Measurements from ENCODE around the gene HCN3.

Gene HCN3

DNA sequence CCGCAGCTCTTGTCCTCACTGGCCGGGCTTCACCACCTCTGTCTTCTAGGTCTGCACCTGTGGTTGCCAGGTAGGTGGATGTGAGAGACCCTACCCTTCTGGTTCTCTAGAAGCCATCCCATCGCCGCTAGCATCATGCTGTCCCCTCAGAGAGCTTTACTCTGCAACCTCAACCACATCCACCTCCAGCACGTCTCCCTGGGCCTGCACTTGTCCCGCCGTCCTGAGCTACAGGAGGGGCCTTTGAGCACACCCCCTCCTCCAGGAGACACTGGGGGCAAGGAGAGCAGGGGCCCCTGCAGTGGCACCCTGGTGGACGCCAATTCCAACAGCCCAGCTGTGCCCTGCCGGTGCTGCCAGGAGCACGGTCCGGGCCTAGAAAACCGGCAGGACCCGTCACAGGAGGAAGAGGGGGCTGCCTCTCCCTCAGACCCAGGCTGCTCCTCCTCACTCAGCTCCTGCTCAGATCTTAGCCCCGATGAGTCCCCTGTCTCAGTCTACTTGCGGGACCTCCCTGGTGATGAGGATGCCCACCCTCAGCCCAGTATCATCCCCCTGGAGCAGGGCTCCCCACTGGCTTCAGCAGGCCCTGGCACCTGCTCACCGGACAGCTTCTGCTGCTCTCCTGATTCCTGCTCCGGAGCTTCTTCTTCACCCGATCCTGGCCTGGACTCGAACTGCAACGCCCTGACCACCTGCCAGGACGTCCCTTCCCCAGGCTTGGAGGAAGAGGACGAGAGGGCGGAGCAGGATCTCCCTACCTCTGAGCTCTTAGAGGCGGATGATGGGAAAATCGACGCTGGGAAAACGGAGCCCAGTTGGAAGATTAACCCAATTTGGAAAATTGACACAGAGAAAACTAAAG lies 44.6 kb downstream of the HCN3 start:
- H3K9ac ChIP-seq: peak overlapping the region; percentile 78; the same call in 1 of the 2 replicates
- H4K20me1 ChIP-seq: peaks cover 47% of the 10 kb centered on the region
- no peak overlapping the region for H3K27ac ChIP-seq
- H3K36me3 ChIP-seq: peaks cover 43% of the 10 kb centered on the region
- H3K4me1 ChIP-seq: peaks cover 67% of the 10 kb centered on the region
- peak overlapping the region; percentile 86 for H3K4me3 ChIP-seq
- TF ChIP-seq Cebpa-rat (IDR thresholded peaks at IDR 0.05): no peak
- peak overlapping the region; percentile 94 for H3K4me2 ChIP-seq
- no peaks in the 10 kb centered on the region for H3K27me3 ChIP-seq
- H3K9me3 ChIP-seq: no peaks in the 10 kb centered on the region

DNA sequence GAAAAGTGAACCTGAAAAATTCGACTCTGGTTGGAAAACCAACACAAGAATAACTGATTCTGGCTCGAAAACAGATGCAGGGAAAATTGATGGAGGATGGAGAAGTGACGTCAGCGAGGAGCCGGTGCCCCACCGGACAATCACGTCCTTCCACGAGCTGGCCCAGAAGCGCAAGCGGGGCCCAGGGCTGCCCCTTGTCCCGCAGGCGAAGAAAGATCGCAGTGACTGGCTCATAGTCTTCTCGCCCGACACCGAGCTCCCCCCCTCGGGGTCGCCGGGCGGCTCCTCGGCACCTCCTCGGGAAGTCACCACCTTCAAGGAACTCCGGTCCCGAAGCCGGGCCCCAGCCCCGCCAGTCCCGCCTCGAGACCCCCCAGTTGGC lies 45.3 kb downstream of the HCN3 start:
- H3K36me3 ChIP-seq: peaks cover 43% of the 10 kb centered on the region
- peaks cover 52% of the 10 kb centered on the region for H4K20me1 ChIP-seq
- no peak for TF ChIP-seq Cebpa-rat (IDR thresholded peaks at IDR 0.05)
- H3K27me3 ChIP-seq: no peaks in the 10 kb centered on the region
- no peak overlapping the region for H3K27ac ChIP-seq
- H3K9ac ChIP-seq: peak overlapping the region; percentile 78
- peaks cover 73% of the 10 kb centered on the region for H3K4me1 ChIP-seq
- H3K9me3 ChIP-seq: no peaks in the 10 kb centered on the region
- peak overlapping the region; percentile 94 for H3K4me2 ChIP-seq
- peak overlapping the region; percentile 86 for H3K4me3 ChIP-seq

DNA sequence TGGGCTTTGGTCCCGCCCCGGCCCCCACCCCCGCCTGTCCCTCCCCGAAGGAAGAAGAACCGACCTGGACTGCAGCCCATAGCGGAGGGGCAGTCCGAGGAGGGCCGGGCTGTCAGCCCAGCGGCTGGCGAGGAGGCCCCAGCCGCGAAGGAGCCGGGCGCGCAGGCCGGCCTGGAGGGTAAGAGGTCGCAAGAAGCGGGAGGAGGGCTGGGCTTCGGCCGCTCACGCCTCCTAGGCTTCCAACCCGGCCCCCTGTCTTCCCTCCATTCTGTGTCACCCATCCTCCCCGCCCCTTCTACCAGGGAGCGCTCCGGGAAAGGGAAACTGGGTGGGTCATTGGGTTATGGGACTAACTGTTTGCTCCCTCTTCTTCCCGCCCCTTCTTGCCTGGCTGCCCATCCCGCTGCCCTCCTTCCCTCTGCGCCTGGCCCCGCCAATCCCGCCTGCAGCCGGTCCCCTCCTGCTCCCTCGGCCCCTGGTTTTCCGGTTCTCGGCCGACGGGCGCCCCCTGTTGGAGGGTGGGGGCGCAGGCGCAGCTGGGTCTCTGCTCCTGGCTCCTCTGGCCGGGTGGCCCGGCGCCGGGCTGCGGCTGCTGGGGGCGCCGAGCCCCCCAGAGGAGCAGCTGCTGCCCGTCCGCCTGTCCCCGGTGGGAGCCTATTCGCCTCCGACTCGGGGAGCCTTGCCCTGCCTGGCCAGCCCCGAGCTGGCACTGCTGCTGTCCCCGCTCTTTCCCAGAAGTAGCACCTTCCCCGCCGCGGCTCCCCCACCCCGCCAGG lies 45.9 kb downstream of the HCN3 start:
- Histone ChIP-seq H3K36me3 (peaks cover 43% of the 10 kb centered on the region), H3K4me3 (peak overlapping the region; percentile 86), H3K27me3 (no peaks in the 10 kb centered on the region), H3K9me3 (no peaks in the 10 kb centered on the region), H3K9ac (peak overlapping the region; percentile 78), H4K20me1 (peaks cover 57% of the 10 kb centered on the region), H3K4me2 (peak overlapping the region; percentile 94), H3K4me1 (peaks cover 77% of the 10 kb centered on the region), H3K27ac (0 out of 2 replicates have a peak overlapping the region, but pooled peaks have one; percentile 46)
- no peak for TF ChIP-seq Cebpa-rat (IDR thresholded peaks at IDR 0.05)

DNA sequence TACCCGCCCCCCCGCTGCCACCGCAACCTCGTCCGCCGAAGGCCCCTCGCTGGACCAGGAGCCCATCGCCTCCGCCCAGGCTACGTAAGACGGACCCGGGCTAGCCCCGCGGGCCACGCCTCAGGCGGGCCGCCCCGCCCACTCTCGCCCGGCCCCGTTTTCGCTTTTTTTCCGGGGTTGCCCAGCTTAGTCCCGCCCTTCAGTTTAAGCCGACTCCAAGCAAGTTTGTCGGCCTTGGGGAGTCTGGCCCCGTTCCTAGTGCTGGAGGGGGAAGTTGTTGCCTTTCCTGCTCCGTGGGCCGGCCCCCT lies 46.4 kb downstream of the HCN3 start:
- no peak for TF ChIP-seq Cebpa-rat (IDR thresholded peaks at IDR 0.05)
- Histone ChIP-seq H3K9me3 (no peaks in the 10 kb centered on the region), H3K4me3 (peak overlapping the region; percentile 86), H3K4me1 (peaks cover 71% of the 10 kb centered on the region), H3K36me3 (peaks cover 43% of the 10 kb centered on the region), H4K20me1 (peaks cover 52% of the 10 kb centered on the region), H3K4me2 (peak overlapping the region; percentile 94), H3K27ac (peak overlapping the region; percentile 79), H3K9ac (peak overlapping the region; percentile 78), H3K27me3 (no peaks in the 10 kb centered on the region)

DNA sequence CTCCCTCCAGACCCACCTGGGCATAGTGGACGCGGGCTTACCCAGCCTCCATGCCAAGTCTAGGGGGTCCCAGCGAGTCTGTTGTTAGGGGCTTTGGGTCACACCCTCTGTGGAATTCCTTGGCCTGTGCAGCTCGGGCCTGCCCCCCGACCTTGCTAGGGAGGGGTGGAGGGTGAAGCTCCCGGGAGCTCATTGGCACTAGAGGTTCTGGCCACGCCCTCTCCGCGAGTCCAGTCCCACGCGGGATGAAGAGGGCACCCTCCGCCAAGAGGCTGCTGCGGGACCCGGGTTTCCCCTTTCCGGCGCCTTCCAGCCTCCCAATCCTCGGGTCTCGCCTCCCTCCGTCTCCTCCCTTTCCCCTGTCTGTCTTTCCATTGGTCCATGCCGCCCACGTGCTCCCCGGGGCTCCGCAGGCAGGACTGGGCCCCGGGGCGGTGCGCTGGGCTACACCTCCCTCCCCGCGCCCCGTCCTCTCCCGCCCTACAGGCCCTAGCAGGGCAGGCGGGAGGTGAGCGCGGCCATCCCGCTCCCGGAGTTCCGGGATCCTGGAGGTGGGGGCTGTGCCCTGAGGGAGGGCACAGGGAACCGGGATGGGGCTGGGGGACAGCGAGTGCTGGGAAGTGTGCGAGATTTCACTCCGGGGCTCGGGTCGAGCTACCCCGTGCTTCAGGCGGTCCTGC lies 46.9 kb downstream of the HCN3 start:
- peaks cover 66% of the 10 kb centered on the region for H3K4me1 ChIP-seq
- no peak for TF ChIP-seq Cebpa-rat (IDR thresholded peaks at IDR 0.05)
- peak overlapping the region; percentile 79 for H3K27ac ChIP-seq

DNA sequence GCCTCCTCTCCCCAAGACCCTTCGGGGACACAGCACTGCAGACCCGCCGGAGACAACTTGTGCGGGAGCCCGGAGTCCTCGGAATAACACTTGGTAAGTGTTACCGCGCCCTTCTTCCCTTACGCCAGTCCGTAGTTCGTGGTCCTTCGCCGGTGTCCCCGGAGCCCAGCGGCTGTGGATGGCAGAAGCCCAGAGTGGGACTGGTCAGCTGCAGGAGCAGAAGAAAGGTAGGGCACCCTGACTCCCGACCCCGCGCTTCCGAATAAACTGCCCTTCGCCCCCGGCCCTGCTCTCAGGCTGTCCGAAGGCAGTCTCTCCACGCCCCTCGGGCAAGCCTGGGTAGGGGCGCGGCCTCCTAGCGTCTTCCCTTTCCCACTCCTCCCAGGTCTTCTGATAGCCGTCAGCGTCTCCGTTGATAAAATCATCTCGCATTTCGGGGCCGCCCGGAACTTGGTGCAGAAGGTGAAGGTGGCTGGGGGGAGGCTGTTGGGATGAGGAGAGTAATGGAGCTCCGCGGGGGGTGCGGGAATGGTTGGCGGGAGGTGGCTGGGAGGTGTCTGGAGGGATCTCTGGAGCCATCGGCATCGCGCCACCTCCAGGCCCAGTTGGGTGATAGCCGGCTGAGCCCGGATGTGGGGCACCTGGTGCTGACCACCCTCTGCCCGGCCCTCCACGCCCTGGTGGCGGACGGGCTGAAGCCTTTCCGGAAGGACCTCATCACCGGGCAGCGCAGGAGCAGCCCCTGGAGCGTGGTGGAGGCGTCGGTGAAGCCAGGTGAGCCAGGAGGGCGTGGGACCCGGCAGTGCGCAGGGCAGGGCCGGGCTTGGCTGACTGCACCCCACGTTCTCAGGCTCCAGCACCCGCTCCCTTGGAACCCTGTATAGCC lies 47.7 kb downstream of the HCN3 start:
- Histone ChIP-seq H3K9ac (peak overlapping the region; percentile 78), H3K36me3 (peaks cover 39% of the 10 kb centered on the region), H4K20me1 (peaks cover 50% of the 10 kb centered on the region), H3K27me3 (no peaks in the 10 kb centered on the region), H3K4me1 (peaks cover 59% of the 10 kb centered on the region), H3K9me3 (no peaks in the 10 kb centered on the region), H3K27ac (peak overlapping the region; percentile 79), H3K4me3 (peak overlapping the region; percentile 86), H3K4me2 (peak overlapping the region; percentile 94)
- no peak for TF ChIP-seq Cebpa-rat (IDR thresholded peaks at IDR 0.05)

More for the DNA sequence above, 46.9 kb downstream of the HCN3 start:
- H3K4me2 ChIP-seq: peak overlapping the region; percentile 94
- peaks cover 50% of the 10 kb centered on the region for H4K20me1 ChIP-seq
- peak overlapping the region; percentile 78 for H3K9ac ChIP-seq
- H3K27me3 ChIP-seq: no peaks in the 10 kb centered on the region
- H3K4me3 ChIP-seq: peak overlapping the region; percentile 86
- no peaks in the 10 kb centered on the region for H3K9me3 ChIP-seq
- H3K36me3 ChIP-seq: peaks cover 42% of the 10 kb centered on the region

DNA sequence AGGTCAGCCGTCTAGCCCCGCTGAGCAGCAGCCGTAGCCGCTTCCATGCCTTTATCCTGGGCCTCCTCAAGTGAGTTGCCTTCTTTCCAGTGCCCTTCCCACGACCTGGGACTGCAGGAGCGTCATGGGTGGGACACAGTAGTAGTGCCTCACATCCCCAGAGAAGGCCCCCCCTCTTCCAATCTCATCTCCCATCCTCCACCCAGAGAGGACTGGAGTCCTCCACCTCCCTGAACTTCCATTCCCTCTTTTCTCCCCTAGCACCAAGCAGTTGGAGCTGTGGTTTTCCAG lies 48.3 kb downstream of the HCN3 start:
- TF ChIP-seq Cebpa-rat (IDR thresholded peaks at IDR 0.05): no peak
- H3K9me3 ChIP-seq: no peaks in the 10 kb centered on the region
- no peaks in the 10 kb centered on the region for H3K27me3 ChIP-seq
- H3K4me1 ChIP-seq: peaks cover 53% of the 10 kb centered on the region
- H3K36me3 ChIP-seq: peaks cover 39% of the 10 kb centered on the region
- peaks cover 48% of the 10 kb centered on the region for H4K20me1 ChIP-seq
- peak overlapping the region; percentile 78; the same call in 1 of the 2 replicates for H3K9ac ChIP-seq
- H3K27ac ChIP-seq: no peak overlapping the region
- H3K4me2 ChIP-seq: peak overlapping the region; percentile 94
- H3K4me3 ChIP-seq: peak overlapping the region; percentile 86

DNA sequence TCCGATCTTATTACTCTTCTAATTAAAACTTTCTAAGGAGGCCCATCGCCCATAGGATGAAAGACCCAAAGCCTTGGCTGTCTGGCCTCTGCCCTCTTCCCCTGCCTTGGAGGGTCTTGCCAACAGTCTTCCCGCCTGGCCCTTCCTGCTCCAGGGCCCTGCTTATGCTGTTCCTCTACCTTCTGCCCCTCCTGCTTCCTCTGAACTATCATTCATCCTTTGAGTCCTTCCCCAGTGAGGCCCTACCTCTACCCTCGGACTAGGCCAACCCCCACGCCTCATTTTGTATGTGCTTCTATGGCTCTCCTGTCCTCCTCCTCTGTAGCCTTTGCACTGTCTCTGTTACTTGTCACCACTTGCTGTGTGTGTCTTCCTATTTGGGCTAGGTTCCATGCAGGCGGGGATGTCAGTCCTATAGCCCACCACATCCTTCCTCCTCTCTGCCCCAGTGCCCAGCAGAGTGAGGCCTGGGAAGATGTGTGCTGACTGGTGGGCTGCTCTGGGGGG lies 48.8 kb downstream of the HCN3 start:
- peaks cover 44% of the 10 kb centered on the region for H4K20me1 ChIP-seq
- H3K4me1 ChIP-seq: peaks cover 47% of the 10 kb centered on the region
- no peak for TF ChIP-seq Cebpa-rat (IDR thresholded peaks at IDR 0.05)
- peak overlapping the region; percentile 7 for H3K9ac ChIP-seq
- H3K9me3 ChIP-seq: no peaks in the 10 kb centered on the region
- peaks cover 43% of the 10 kb centered on the region for H3K36me3 ChIP-seq
- peak overlapping the region; percentile 94 for H3K4me2 ChIP-seq
- H3K27me3 ChIP-seq: no peaks in the 10 kb centered on the region
- H3K4me3 ChIP-seq: no peak overlapping the region
- H3K27ac ChIP-seq: no peak overlapping the region

DNA sequence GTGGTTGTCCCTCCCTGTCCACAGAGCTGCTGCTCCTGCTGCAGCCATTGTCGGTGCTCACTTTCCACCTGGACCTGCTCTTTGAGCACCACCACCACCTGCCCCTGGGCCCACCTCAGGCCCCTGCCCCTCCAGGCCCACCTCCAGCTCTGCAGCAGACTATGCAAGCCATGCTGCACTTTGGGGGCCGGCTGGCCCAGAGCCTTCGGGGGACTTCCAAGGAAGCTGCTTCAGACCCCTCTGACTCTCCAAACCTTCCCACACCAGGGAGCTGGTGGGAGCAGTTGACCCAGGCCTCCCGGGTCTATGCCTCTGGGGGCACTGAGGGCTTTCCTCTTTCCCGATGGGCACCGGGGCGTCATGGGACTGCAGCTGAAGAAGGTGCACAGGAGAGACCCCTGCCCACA lies 49.4 kb downstream of the HCN3 start:
- Histone ChIP-seq H3K27ac (peak overlapping the region; percentile 18; the same call in 1 of the 2 replicates), H3K4me2 (peak overlapping the region; percentile 94), H3K4me3 (no peak overlapping the region), H3K9me3 (no peaks in the 10 kb centered on the region), H3K9ac (peak overlapping the region; percentile 7; the same call in 1 of the 2 replicates), H3K4me1 (peaks cover 42% of the 10 kb centered on the region), H3K36me3 (peaks cover 49% of the 10 kb centered on the region), H4K20me1 (peaks cover 42% of the 10 kb centered on the region), H3K27me3 (no peaks in the 10 kb centered on the region)
- no peak for TF ChIP-seq Cebpa-rat (IDR thresholded peaks at IDR 0.05)
